GM18519 (cell line): ENCODE data around the gene SEL1L3.

Experiments
- ATAC-seq: cut with Tn5 transposase; IDR thresholded peaks from one replicate; pipeline ENCODE4 v1.9.1; 2021; ENCODE audit warnings: mild to moderate bottlenecking, moderate library complexity; ENCODE audit not compliant: unreplicated experiment, low FRiP score

Gene SEL1L3

DNA sequence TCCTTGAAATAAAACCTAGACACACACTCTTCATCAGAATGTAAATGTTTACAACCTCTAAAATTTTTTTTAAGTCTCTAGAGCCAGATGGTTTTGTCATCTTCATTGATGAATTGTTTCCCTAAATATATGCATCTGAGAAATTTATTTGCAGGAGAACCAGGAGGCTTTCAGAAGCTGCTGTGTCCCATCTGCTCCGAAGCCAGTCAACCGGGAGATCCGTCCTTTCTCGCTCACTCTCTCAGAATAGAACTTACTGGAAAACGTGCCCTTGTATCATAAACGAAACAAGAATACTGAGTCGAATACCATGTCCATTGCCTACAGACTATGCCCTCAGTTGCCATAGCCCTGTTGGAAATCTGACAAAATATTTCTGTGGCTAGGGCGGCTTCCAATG is 103.7 kb downstream of the SEL1L3 start:
- no peak for ATAC-seq

DNA sequence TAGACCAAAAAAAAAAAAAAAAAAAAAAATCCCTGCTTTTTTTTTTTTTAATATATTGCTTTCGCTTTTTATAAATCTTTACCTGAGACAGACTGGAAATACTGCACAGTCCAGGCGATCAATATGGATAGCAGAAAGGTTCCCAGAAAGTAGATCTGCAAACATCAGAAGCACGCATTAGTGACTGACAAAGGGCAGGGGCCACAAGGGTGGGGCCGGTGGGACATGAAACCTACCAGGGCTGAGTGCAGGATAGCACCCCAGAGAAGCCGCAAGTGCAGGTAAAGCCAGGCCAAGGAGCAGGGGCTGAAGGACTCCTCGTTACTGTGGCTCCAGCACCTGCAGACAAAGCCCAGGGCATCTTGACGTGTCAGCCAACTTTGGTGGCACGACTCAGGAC is 105.3 kb downstream of the SEL1L3 start:
- no peak for ATAC-seq

GRCh38 chr4:25756503-25756902 is 106.3 kb downstream of the SEL1L3 start:
- ATAC-seq: no peak

DNA sequence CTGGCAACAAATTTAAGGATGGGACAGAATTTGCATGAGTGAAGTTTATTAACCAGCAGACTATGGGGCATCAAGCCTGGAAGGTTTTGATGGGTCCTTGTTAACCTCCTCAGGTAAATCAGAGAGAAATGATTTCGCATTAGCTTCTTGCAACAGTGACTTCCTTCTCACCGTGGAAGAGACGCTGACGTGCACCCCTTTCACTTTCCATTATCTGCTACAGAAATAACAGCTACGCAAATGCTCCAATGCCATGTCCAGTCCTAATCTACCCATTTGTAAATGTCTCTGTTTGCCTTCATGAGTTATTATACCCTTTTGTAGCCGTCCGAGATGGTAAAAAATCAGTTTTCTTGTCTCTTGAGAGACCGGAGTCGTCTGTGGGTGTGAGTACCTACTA is 106.9 kb downstream of the SEL1L3 start:
- no peak for ATAC-seq

DNA sequence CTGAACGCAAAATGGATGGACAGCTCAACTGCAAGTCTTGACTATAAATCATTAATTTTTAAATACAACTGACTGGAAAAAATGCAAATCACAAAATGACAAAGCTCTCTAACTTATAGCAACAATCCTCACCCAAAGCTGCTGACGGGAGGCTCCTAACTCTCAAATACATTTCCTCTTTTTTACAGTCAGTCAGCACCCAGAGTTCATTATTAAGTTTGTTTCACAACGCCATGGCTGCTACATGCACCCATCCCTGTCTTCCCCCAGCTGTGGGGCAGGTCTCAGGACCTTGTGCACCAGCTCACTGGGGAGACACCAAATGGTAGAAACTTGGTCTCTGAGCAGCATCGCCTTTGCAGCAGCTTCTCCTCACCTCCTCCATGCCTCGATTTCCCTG is 109.5 kb downstream of the SEL1L3 start:
- ATAC-seq: no peak

GRCh38 chr4:25750874-25751273 is 111.9 kb downstream of the SEL1L3 start:
- no peak for ATAC-seq

DNA sequence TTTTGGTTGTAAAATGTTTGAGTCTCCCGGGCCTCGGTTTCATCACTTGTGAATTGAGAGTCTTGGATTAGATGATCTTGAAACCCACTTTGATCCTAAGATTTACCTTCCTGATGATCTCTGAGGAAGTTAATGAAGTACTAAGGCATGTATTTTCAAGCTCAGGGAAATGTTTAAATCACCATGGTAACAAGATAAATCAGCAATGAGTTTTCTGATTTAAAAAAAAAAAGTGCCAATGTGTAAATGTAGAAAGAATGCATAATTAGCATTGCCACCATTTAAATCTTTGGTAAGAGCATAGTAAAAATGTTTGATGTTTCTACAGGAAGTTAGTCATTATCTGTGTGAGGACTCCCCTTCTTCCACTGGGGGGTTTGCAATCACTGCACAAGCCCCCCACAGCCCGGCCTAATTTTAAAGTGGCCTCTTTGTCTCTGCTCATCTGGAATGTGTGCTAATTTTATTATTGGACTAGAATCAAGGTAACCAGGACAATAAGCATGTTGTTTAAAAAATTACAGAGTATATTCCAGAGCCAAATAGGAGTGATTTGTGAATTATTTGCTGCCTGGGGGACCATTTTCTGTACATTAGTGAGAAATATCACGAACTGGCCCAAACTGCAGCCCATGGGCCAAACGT is 113.5 kb downstream of the SEL1L3 start:
- no peak for ATAC-seq

DNA sequence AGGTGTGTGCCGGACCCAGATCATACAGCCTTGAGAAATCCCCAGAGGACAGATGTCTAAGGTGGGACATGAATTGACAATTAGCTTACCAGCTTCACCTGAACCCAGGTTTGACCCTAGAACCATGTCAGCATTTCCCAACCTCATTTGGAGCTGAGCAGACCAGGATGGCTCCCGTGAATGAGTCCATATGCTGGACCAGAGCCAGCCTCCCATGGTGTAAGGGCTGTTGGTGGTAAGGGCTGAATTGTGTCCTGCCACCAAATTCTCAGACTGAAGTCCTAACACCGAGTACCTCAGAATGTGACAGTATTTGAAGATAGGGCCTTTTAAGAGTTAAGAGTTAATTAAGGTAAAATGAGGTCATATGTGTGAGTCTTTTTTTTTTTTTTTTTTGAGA is 118.8 kb downstream of the SEL1L3 start:
- ATAC-seq: no peak

- no peak for ATAC-seq
These were observed 133.2 kb downstream of the SEL1L3 start for GRCh38 chr4:25729564-25729963.

DNA sequence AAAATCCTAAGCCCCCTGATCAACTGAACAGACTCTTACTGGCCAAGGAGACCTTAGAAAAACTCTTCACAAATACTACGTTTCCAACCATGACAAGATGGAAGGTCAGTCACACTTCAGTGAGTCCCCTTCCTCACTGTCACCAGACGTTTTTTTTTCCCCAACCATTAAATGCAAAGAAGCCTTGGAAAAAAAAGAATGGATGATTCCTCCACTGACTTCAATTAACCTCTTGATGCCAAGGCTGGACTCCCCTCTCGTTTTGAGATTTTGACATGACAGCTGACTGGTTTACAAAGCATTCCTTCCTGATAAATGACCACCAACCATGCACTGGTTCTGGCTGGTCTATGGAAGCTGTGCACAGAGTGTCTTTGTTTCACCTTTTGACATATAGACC is 133.9 kb downstream of the SEL1L3 start:
- ATAC-seq: no peak

GRCh38 chr4:25727711-25728493 is 134.9 kb downstream of the SEL1L3 start:
- no peak for ATAC-seq

GRCh38 chr4:25725870-25726269 is 136.9 kb downstream of the SEL1L3 start:
- no peak for ATAC-seq

GRCh38 chr4:25723409-25723808 is 139.4 kb downstream of the SEL1L3 start:
- no peak for ATAC-seq

GRCh38 chr4:25722964-25723363 is 139.8 kb downstream of the SEL1L3 start:
- no peak for ATAC-seq

DNA sequence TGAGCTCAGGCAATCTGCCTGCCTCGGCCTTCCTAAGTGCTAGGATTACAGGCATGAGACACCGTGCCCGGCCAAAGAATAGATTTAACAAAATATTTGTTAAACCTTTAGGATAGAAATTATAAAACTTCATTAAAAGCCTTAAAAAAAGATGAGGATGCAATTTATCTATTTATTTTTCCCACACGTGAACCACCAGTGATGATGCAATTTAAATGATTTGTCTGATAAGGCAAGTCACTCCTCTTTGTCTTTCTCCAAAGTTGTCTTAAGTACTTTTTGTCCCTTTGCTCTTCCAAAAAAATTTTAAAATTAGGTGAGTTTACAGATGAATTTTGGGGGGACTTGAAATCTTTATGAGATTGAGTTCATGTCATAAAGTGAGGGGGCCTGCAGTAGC is 149.0 kb downstream of the SEL1L3 start:
- ATAC-seq: no peak

DNA sequence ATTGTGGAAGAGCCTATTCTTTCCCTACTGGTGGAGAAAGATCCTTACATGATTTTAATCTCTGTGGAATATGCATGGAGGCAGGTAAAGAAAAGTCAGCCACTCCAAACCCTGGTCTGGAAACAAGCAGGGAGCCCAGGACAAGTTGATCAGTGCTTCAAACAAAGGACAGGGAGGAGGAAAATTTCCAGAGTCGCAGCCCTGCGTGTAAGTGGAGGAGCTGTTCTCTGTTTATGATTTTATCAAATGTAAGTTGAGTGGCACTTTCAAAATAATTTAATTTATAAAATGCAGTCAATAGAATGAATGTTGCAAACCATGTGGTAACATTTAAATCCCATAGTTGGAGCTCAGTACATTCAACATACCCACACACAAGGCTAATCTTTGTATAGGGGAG is 150.2 kb downstream of the SEL1L3 start:
- ATAC-seq: no peak

GRCh38 chr4:25710637-25711036 is 152.2 kb downstream of the SEL1L3 start:
- no peak for ATAC-seq

GRCh38 chr4:25704516-25704915 is 158.3 kb downstream of the SEL1L3 start:
- ATAC-seq: no peak

DNA sequence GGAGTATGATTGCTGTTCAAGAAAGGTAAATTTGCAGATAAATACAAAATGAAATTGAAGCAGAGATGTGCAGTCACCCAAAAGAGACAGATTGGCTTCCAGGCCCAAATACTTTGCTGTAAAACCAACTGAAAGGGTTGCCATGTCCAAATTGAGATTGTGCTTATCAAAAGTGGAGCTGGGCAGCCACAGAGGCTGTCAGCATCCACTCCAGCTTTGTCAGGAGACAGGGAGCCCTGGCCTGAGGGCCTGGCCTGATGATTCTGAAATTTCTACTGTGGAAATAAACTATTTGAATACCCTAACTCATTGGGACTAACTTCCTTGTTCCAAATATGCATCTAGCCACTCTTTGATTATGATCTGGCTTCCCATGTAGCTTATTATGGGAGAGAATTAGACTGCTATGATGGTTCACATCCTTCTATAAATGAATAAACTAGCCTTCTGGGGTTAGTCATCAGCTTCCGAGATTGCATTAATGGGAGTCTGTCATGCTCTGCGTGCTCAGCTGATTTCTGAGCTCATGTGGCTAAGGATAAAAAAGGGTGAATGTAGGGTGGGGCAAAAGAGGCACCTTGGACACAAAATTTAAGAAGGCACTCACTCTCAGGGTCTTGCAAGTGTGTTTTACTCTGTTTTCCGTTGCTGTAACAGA is 158.9 kb downstream of the SEL1L3 start:
- ATAC-seq: no peak

DNA sequence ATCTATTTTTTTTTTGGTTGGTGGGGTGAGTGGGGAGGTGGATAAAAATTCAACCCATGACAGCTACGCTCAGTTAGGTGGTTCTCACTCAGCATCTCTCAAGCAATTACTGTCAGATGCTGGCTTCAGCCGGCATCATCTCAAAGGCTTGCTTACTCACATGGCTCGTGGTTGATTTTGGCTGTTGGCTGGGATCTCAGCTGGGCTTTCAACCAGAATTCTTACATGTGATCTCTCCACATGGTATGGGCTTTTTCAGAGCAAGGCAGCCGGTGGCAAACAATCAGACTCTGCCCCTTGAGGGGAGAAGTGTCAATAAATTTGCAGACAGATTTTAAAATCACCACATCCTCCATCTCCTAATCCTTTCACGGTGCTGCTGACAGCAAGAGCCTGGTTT is 159.9 kb downstream of the SEL1L3 start:
- ATAC-seq: no peak

DNA sequence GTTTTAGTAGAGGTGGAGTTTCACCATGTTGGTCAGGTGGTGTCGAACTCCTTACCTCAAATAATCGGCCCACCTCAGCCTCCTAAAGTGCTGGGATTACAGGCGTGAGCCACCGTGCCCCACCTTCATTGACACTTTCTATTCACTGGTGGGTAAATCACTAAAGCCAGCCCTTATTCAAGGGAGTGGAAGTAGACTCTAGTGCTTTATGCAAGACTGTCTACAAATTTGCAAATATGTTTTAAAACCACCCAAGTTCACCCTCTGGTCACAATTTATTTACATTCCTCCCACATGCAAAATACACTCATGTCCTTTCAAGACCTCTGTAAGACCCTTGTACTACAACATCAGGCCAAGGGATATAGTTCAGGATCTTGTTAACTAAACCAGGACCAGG is 162.1 kb downstream of the SEL1L3 start:
- no peak for ATAC-seq

DNA sequence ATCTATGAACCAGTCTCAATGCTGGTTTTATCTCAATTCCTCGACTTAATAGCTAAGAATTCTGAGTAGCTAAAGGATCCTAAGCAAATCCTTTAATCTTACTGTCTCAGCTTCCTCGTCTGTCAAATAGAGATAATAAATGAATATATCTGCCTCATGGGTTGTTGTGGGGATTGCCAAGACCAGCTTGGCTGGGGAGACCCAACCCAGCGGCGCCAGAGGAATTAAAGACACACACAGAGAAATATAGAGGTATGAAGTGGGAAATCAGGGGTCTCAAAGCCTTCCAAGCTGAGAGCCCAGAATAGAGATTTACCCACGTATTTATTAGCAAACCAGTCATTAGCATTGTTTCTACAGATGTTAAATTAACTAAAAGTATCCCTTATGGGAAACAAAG is 165.3 kb downstream of the SEL1L3 start:
- ATAC-seq: no peak
